ENCODE results near the gene DOCK9.
"Not testable (repeated sequence)": the region's sequence is repeated elsewhere in the genome, so short reads cannot be mapped to it uniquely, and the experiment has no call there.

Gene DOCK9

DNA sequence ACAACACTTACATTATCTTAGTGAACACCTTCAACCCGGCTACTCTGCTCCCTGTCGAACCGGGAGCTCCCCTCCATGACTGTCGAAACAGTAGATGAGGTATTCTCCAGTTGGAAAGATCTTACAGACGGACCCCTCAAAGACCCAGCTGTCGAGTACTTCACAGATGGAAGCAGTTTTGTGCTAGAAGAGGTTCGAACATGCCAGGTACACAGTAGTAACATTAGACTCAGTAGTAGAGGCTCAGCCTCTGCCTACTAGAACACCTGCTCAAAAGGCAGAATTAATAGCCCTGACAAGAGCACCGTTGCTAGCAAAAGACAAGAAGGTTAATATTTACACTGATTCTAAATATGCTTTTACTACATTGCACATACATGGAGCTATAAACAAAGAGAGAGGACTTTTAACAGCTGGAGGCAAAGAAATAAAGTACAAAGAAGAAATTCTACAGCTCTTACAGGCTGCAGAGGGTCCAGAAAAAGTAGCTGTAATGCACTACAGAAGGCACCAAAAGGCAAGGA is 211.8 kb downstream of the DOCK9 start:
- DNase-seq, result no peak

GRCh38 chr13:98761986-98762616 is 215.8 kb downstream of the DOCK9 start:
- no peak for DNase-seq

GRCh38 chr13:98761126-98761985 is 216.5 kb downstream of the DOCK9 start:
- DNase-seq, result no peak

- DNase-seq, result no peak
These were observed 222.1 kb downstream of the DOCK9 start for GRCh38 chr13:98755729-98756128.

DNA sequence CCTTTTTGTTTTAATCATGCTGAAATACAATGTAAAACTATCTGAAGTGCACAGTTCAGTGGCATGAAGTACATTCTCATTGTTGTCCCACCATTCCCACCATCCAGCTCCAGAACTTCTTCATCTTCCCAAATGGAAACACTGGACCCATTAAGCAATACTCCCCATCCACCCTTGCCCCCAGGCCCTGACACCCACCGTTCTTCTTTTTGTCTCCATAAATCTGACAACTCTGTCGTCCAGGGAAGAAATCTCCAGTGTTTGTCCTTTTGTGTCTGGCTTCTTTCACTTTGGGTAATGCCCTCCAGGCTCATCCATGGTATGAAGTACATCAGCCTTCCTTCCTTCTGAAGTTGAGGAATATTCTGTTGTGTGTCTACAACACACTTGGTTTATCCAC is 222.7 kb downstream of the DOCK9 start:
- DNase-seq, result no peak

DNA sequence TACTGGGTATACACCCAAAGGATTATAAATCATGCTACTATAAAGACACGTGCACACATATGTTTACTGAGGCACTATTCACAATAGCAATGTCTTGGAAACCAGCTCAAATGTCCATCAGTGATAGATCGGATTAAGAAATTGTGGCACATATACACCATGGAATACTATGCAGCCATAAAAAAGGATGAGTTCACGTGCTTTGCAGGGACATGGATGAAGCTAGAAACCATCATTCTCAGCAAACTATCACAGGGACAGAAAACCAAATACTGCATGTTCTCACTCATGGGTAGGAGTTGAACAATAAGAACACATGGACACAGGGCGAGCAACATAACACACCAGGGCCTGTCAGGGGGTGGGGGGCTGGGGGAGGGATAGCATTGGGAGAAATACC is 223.4 kb downstream of the DOCK9 start:
- not testable (repeated sequence) for DNase-seq

DNA sequence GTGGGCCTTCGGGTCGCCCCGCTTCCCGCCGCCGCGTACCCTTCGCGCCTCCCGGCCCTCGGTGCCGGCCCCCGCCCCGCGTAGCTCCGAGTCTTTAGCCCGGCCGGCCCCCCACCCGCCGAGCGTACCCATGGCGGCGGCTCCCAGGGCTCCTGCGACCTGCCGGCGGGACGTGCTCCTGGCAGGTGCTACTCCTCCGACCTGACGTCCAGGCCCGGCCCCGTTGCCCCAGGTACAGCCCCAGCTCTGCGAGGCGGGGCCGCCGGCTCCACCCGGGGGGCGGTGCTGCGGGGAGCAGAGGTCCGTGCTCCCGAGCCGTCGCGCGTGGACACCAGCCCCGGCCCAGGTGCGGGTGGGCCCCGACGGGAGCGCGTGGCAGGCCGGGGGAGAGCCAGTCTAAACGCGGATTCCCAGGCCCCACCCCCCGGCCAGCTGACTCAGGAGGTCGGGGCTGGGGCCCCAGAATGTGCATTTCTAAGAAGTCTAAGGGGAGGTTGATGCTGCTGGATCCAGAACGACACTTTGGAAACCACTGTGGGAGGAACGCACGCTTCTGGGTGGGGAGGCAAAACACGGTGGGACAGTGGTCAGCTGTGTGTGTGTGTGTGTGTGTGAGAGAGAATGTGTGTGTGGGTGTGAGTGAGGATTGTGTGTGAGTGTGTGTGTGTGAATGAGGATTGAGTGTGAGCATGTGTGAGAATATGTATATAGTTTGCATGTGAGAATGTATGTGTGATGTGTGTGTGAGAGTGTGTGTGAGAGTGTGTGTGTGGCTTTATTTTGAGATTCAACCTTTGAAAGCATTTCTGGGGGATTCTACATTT is 225.2 kb downstream of the DOCK9 start, which contains the start of gene SLC15A1:
TSS of gene SLC15A1 (minus strand) at position 206 of the 824 bp plus-strand sequence. CDS start at position 132, 74 bp downstream.
- DNase-seq, result no peak

GRCh38 chr13:98751861-98752466 is 225.9 kb downstream of the DOCK9 start:
- no peak for DNase-seq

DNA sequence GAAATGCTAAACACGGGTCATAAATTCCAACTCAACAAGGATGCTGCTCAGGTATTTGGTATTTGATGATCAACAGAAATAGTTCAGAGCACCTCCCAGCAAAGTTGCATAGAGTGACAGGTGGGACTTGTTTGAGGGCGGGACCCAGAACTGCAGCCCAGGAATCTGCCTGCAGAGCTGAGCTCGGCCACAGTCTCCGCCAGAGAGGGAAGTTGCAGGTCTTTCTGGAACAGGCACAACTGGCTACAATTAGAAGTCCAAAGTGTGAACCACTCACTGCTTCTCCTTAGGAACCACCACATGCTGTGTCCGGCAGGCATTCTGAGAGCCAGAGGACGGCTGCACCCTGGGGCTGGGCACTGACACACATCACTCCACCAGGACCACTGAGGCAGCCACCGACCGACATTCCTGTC is 226.5 kb downstream of the DOCK9 start:
- no peak for DNase-seq

DNA sequence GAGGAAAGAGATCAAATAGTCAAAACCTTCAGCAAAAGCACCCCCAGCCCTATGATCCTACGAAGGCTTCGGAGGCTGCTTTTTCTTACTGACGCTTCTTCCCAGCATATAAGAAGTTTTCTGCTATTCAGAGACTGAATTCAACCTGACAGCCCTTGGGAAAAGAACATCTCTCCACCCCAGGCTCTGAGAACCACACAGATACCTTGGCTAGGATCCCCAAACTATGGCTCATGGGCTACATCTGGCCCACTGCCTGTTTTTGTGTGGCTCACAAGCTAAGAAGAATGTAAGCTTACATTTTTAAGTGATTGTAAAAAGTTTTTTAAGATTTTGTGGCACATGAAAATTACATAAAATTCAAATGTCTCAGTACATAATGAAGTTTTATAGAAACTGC is 228.4 kb downstream of the DOCK9 start:
- no peak for DNase-seq

- DNase-seq, result no peak
These were observed 230.9 kb downstream of the DOCK9 start for GRCh38 chr13:98746968-98747367.

Data from activated T-cell treated with anti-CD3 and anti-CD28 coated beads, Interleukin-2, amount 50 U/mL, for 1 hour (primary cell).